Panc1 (cell line): ENCODE data around the gene HHLA2. TPM values are rescaled to one million over a fixed set of nuclear protein-coding genes. Genes with fewer than 3 reads are reported as not detected.

Experiments
- ATAC-seq: fragments of 200-7000 bp; cut with Tn5 transposase; 2 replicates; pipeline ENCODE4 v1.9.1; 2020; ENCODE audit warnings: mild to moderate bottlenecking, moderate library complexity
- BruUV-seq: library from RNA; stranded (reverse); fragments of 400-500 nt; replicated peaks from 2 replicates; lab custom pipeline; 2021; lab: Mats Ljungman, UMichigan
- CTCF ChIA-PET: fragments of 300-600 bp; sonication (Branson Sonifier 250); formaldehyde crosslinking; loops from one replicate; lab custom pipeline; 2022; ENCODE audit warnings: antibody characterized with exemption; lab: Charles Lee
- POLR2A ChIA-PET: fragments of 300-600 bp; sonication (Branson Sonifier 250); formaldehyde crosslinking; loops from one replicate; lab custom pipeline; 2022; ENCODE audit warnings: antibody characterized with exemption; lab: Charles Lee
- DNase-seq: peaks from one replicate; pipeline ENCODE4 v3.0.0-alpha.2; 2010; ENCODE audit warnings: low read depth, low spot score
- H3K27ac ChIP-seq: 2 replicates; pipeline ENCODE4 v1.5.1; 2011; ENCODE audit warnings: mild to moderate bottlenecking, low read length, inconsistent platforms
- H3K27me3 ChIP-seq: fragments of 200-500 bp; sonication (Bioruptor generic); 2 replicates; pipeline ENCODE4 v1.6.0; 2014; ENCODE audit warnings: low read length, inconsistent platforms; ENCODE audit not compliant: control insufficient read depth, insufficient read depth
- H3K36me3 ChIP-seq: fragments of 200-500 bp; sonication (Bioruptor generic); 2 replicates; pipeline ENCODE4 v1.5.1; 2014; ENCODE audit warnings: inconsistent platforms, mild to moderate bottlenecking, low read length, moderate library complexity; ENCODE audit not compliant: control insufficient read depth, insufficient read depth
- H3K4me1 ChIP-seq: 2 replicates; pipeline ENCODE4 v1.5.1; 2011; ENCODE audit warnings: inconsistent platforms, mild to moderate bottlenecking, low read length, moderate library complexity; ENCODE audit not compliant: control insufficient read depth, insufficient read depth
- H3K4me3 ChIP-seq, 2 experiments: 2 replicates each; pipeline ENCODE4 v1.5.1; 2011 to 2012; ENCODE audit warnings: low read depth in 2 of 2, low read length in 2 of 2, mild to moderate bottlenecking in 2 of 2, inconsistent platforms in 1 of 2, moderate library complexity in 1 of 2
- H3K9me3 ChIP-seq: fragments of 200-500 bp; sonication (Bioruptor generic); 2 replicates; pipeline ENCODE4 v1.5.1; 2014; ENCODE audit warnings: low read depth, mild to moderate bottlenecking, inconsistent platforms, low read length, moderate library complexity; ENCODE audit not compliant: control insufficient read depth, insufficient read depth
- POLR2AphosphoS5 ChIP-seq: IDR thresholded peaks from 2 replicates; pipeline ENCODE4 v1.6.1; 2012; ENCODE audit warnings: mild to moderate bottlenecking, low read depth, low read length, moderate library complexity
- SIN3A ChIP-seq: IDR thresholded peaks from 2 replicates; pipeline ENCODE4 v1.6.1; 2012; ENCODE audit warnings: low read depth, mild to moderate bottlenecking, low read length, moderate library complexity, borderline replicate concordance; ENCODE audit not compliant: insufficient read depth
- TCF7L2 ChIP-seq: IDR thresholded peaks from 2 replicates; pipeline ENCODE4 v1.6.1; 2011; ENCODE audit warnings: mild to moderate bottlenecking, low read depth, low read length, inconsistent platforms
- in situ Hi-C: cut with HindIII; loops from 2 replicates; pipeline ENCODE4 v1.10.0; 2016; ENCODE audit warnings: low sequenced_read_pairs, low pct_unique_long_range_greater_than_20kb
- intact Hi-C: fragments of 100-400 bp; cut with micrococcal nuclease; formaldehyde crosslinking; loops from one replicate; pipeline ENCODE4 v1.10.0; 2022; ENCODE audit not compliant: unreplicated experiment
- total RNA-seq: library from RNA; stranded (reverse); gene quantifications from one replicate; pipeline ENCODE4 v1.2.1, GENCODE V29; 2021; ENCODE audit not compliant: unreplicated experiment
- TF ChIP-seq, protein P1 (sequence below), 2 experiments: IDR thresholded peaks; 2 replicates each; pipeline ENCODE4 v1.6.1; 2011 to 2012; ENCODE audit warnings: low read depth in 2 of 2, control low read depth in 1 of 2, low read length in 1 of 2, mild to moderate bottlenecking in 1 of 2, moderate library complexity in 1 of 2; ENCODE audit not compliant: insufficient read depth in 1 of 2
- TF ChIP-seq, protein P2 (sequence below): fragments of 450-650 bp; IDR thresholded peaks from 2 replicates; pipeline ENCODE4 v1.5.1; 2017; ENCODE audit warnings: mild to moderate bottlenecking

Gene HHLA2
- total RNA-seq, 1 experiment from 2014 or later = not detected

DNA sequence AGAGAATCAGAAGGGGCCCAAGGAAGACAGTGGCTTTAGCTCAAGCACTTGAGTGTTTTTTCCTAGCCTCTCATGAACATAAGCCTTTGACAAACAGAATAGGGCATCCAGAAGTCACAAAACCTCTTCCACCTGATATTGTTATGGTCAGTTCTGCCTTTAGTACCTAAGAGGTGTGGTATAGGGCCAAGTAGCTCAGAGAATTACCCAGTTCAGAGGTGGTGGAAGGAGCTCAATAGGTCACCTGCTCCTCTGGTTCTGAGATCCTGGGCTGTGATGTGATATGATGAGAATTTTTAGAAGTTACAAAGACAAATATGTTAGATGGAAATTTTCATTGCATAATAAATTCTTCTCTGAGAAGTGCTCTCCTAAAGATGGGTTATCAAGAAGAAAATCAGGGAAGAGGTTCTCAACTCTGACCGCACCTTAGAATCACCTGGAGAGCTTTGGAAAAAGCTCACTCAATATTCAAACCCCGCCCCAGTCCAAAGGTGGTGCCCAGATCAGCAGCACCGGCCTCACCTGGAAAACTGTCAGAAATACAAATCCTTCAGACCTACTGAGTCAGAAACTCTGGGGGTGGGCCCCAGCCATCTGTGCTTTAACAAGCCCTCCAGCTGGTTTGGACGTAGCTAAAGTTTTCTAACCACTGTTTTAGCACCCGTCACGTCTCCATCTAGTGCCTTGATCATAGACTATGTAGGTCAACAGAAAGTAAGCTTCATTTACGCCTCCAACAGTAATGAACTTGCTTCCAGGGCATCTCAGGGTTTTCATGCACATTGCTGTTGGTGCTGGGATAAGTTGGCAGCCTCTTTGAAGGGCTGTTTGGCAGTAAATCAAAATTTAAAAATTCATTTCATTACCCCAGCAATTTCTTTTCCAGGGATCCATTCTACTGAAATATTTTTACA lies 112.8 kb downstream of the HHLA2 start:
- no peak overlapping the region for H3K4me3 ChIP-seq
- TF ChIP-seq, protein P1, sequence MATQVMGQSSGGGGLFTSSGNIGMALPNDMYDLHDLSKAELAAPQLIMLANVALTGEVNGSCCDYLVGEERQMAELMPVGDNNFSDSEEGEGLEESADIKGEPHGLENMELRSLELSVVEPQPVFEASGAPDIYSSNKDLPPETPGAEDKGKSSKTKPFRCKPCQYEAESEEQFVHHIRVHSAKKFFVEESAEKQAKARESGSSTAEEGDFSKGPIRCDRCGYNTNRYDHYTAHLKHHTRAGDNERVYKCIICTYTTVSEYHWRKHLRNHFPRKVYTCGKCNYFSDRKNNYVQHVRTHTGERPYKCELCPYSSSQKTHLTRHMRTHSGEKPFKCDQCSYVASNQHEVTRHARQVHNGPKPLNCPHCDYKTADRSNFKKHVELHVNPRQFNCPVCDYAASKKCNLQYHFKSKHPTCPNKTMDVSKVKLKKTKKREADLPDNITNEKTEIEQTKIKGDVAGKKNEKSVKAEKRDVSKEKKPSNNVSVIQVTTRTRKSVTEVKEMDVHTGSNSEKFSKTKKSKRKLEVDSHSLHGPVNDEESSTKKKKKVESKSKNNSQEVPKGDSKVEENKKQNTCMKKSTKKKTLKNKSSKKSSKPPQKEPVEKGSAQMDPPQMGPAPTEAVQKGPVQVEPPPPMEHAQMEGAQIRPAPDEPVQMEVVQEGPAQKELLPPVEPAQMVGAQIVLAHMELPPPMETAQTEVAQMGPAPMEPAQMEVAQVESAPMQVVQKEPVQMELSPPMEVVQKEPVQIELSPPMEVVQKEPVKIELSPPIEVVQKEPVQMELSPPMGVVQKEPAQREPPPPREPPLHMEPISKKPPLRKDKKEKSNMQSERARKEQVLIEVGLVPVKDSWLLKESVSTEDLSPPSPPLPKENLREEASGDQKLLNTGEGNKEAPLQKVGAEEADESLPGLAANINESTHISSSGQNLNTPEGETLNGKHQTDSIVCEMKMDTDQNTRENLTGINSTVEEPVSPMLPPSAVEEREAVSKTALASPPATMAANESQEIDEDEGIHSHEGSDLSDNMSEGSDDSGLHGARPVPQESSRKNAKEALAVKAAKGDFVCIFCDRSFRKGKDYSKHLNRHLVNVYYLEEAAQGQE (IDR thresholded peaks at IDR 0.05; ENCODE audit: insufficient read depth in 1 of 2, low read depth in 2 of 2, low read length in 1 of 2) = no peak
- TF ChIP-seq, protein P2, sequence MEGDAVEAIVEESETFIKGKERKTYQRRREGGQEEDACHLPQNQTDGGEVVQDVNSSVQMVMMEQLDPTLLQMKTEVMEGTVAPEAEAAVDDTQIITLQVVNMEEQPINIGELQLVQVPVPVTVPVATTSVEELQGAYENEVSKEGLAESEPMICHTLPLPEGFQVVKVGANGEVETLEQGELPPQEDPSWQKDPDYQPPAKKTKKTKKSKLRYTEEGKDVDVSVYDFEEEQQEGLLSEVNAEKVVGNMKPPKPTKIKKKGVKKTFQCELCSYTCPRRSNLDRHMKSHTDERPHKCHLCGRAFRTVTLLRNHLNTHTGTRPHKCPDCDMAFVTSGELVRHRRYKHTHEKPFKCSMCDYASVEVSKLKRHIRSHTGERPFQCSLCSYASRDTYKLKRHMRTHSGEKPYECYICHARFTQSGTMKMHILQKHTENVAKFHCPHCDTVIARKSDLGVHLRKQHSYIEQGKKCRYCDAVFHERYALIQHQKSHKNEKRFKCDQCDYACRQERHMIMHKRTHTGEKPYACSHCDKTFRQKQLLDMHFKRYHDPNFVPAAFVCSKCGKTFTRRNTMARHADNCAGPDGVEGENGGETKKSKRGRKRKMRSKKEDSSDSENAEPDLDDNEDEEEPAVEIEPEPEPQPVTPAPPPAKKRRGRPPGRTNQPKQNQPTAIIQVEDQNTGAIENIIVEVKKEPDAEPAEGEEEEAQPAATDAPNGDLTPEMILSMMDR = no peak
- no peak for TF ChIP-seq POLR2AphosphoS5
- no peak for TF ChIP-seq SIN3A
- no peak for TF ChIP-seq TCF7L2
- H3K27me3 ChIP-seq = no peaks in the 10 kb centered on the region
- in situ Hi-C loops = no loop called here
- ATAC-seq (no peak), DNase-seq (no peak)
- H3K4me1 ChIP-seq = peaks cover 6% of the 10 kb centered on the region; the same call in 1 of the 2 replicates
- CTCF ChIA-PET = no interaction called here
- BruUV-seq = no TSS peak
- no peaks in the 10 kb centered on the region for H3K36me3 ChIP-seq
- H3K9me3 ChIP-seq = peaks cover 4% of the 10 kb centered on the region; the same call in 1 of the 2 replicates
- POLR2A ChIA-PET = no interaction called here
- no peak overlapping the region for H3K27ac ChIP-seq
- intact Hi-C loops = loop anchor here (5.0 kb wide), 1 partner anchor 187 kb away; the partner anchor contains the start of gene IFT57

DNA sequence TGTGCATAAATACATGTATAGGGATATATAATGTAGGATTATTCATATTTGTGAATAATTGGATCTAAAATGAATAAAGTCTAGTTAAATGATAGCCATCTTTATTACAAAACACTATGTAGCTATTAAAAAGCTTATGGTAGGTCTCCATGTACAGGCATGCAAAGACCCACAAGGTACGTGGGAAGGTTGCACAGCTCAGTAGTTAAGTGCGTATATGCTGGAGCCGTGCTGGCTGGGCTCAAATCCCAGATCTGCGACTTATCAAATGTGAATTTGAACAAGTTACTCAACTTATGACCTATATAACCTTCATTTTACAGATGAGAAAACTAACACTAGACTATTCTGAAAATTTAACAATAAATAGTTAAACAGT lies 113.4 kb downstream of the HHLA2 start:
- H3K4me3 ChIP-seq = no peak overlapping the region
- TF ChIP-seq TCF7L2 = no peak
- TF ChIP-seq, protein P2 = no peak
- no peak for TF ChIP-seq SIN3A
- TF ChIP-seq POLR2AphosphoS5 = no peak
- TF ChIP-seq, protein P1 (IDR thresholded peaks at IDR 0.05; ENCODE audit: insufficient read depth in 1 of 2, low read depth in 2 of 2, low read length in 1 of 2) = no peak
- in situ Hi-C loops = no loop called here
- BruUV-seq = no TSS peak
- H3K36me3 ChIP-seq = no peaks in the 10 kb centered on the region
- H3K4me1 ChIP-seq = peaks cover 6% of the 10 kb centered on the region; the same call in 1 of the 2 replicates
- intact Hi-C loops = loop anchor here (5.0 kb wide), 1 partner anchor 187 kb away; the partner anchor contains the start of gene IFT57
- DNase-seq (no peak), ATAC-seq (no peak)
- H3K27ac ChIP-seq = no peak overlapping the region
- H3K27me3 ChIP-seq = no peaks in the 10 kb centered on the region
- POLR2A ChIA-PET = no interaction called here
- peaks cover 4% of the 10 kb centered on the region; the same call in 1 of the 2 replicates for H3K9me3 ChIP-seq
- CTCF ChIA-PET = no interaction called here
